Left ventricle myocardium inferior (tissue), 1 donor: ENCODE results near the gene TMA7. TPM values are rescaled to one million over a fixed set of nuclear protein-coding genes. Genes with fewer than 3 reads are reported as not detected.
"Not testable (repeated sequence)": the region's sequence is repeated elsewhere in the genome, so short reads cannot be mapped to it uniquely, and the experiment has no call there.

Experiments used
- DNase-seq: peaks from one replicate; pipeline ENCODE4 v3.0.0-alpha.2; 2020
- H3K27ac ChIP-seq: fragments of 200-600 bp; replicated peaks from 2 replicates; pipeline ENCODE4 v1.8.0; 2021
- H3K27me3 ChIP-seq: fragments of 200-600 bp; 2 replicates; pipeline ENCODE4 v1.8.0; 2021; ENCODE audit warnings: low read depth
- H3K36me3 ChIP-seq: fragments of 200-600 bp; 2 replicates; pipeline ENCODE4 v1.8.0; 2021
- H3K4me1 ChIP-seq: fragments of 200-600 bp; 2 replicates; pipeline ENCODE4 v1.8.0; 2021
- H3K4me3 ChIP-seq: fragments of 200-600 bp; 2 replicates; pipeline ENCODE4 v1.8.0; 2021; ENCODE audit warnings: mild to moderate bottlenecking, moderate library complexity
- H3K9me3 ChIP-seq: fragments of 200-600 bp; replicated peaks from 2 replicates; pipeline ENCODE4 v1.8.0; 2021
- CTCF ChIP-seq: fragments of 200-600 bp; IDR thresholded peaks from 2 replicates; pipeline ENCODE4 v1.8.0; 2021; ENCODE audit warnings: antibody characterized with exemption, mild to moderate bottlenecking, borderline replicate concordance
- intact Hi-C: fragments of 100-400 bp; cut with micrococcal nuclease; formaldehyde crosslinking; loops from one replicate; pipeline ENCODE4 v1.11.0; 2022
- total RNA-seq: library from RNA; stranded (reverse); fragmentation: NEBNext Ultra II Directional; extraction: Animal tissue kit (Norgen Biotek cat#: 25700); gene quantifications from one replicate; pipeline ENCODE4 v1.2.1, GENCODE V29; 2021
- donor health status: DM: no; HTN: yes; CAD: no; lungs with severe emphysema.

TMA7 gene
- total RNA-seq, 1 donor from 2014 or later, result 258 TPM

DNA sequence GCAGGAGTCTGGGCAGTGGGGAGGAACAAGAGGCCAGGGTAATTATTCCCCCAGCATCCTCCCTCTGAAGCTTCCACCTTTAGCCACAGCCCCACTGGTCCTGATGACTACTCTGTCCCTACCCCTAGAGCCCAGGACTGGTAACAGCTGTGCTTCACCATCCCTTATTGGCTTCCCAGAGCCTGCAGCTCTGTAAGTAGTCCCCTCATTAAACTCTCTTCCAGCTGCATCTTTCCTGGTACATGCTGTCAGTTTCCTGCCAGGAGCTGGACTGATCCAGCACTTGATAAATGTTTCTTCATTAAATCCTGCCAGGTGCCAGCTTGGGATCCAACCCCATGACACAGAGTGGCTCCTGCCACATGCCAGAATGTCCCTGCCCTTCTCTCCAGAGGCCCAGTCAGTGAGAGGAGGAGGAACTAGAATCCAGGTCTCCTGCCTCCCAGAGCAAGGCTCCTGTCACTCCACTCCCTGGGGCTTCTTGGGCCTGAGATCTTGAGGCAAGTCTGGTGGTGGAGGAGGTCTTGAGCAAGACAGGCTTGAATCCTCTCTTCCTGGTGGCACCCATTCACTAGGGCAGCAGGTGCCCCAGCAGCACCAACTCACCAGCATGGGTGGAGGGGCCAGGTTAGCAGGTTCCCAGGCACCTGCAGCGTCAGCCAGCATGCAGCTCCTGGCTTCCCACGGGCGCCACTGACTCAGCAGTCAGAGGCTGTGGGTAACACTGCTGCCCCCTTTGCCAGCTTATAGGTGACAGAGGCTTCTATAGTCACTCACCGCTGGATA lies 40.5 kb upstream of the TMA7 start:
- Histone ChIP-seq H3K9me3 (no peaks in the 10 kb centered on the region), H3K4me3 (no peak overlapping the region), H3K36me3 (peaks cover 12% of the 10 kb centered on the region), H3K27me3 (no peaks in the 10 kb centered on the region), H3K27ac (no peak overlapping the region), H3K4me1 (peaks cover 13% of the 10 kb centered on the region)
- no peak for TF ChIP-seq CTCF
- intact Hi-C loops, result loop anchor here (5.0 kb wide), 1 partner anchor 38 kb away; no protein-coding TSS in a partner anchor
- no peak for DNase-seq

- no peak overlapping the region for H3K27ac ChIP-seq
- no peak for DNase-seq
- peak; percentile 87 for TF ChIP-seq CTCF
- H3K36me3 ChIP-seq, result peaks cover 24% of the 10 kb centered on the region
- H3K4me3 ChIP-seq, result no peak overlapping the region
- intact Hi-C loops, result loop anchor here (5.0 kb wide), 1 partner anchor 36 kb away; no protein-coding TSS in a partner anchor
- peaks cover 13% of the 10 kb centered on the region for H3K4me1 ChIP-seq
- no peaks in the 10 kb centered on the region for H3K27me3 ChIP-seq
- H3K9me3 ChIP-seq, result no peaks in the 10 kb centered on the region
Observed at GRCh38 chr3:48400824-48401433, 39.1 kb upstream of the TMA7 start.

DNA sequence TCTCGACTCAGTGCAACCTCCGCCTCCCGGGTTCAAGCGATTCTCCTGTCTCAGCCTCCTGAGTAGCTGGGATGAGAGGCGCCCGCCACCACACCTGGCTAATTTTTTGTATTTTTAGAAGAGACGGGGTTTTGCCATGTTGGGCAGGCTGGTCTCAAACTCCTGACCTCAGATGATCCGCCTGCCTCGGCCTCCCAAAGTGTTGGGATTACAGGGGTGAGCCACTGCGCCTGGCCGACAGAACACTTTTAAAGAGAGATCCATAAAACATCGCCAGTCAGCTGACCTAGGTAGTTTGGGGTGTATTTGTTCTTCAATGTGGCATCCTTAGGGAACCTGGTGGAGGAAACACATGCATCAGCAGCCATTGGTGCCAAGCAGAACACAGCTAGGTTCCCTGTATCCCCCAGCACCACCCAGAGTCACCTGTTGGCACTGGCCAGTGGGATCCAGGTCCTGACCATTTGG lies 38.6 kb upstream of the TMA7 start:
- H3K4me3 ChIP-seq, H3K27me3 ChIP-seq, H3K9me3 ChIP-seq, DNase-seq: not testable (repeated sequence)
- intact Hi-C loops, result loop anchor here (5.0 kb wide), 1 partner anchor 36 kb away; no protein-coding TSS in a partner anchor
- peak overlapping the region; percentile 61 for H3K27ac ChIP-seq
- peaks cover 29% of the 10 kb centered on the region for H3K36me3 ChIP-seq
- H3K4me1 ChIP-seq, result peaks cover 13% of the 10 kb centered on the region

GRCh38 chr3:48402281-48402732 lies 37.8 kb upstream of the TMA7 start:
- Histone ChIP-seq H3K4me3 (no peak overlapping the region), H3K4me1 (peaks cover 13% of the 10 kb centered on the region), H3K9me3 (no peaks in the 10 kb centered on the region), H3K27me3 (no peaks in the 10 kb centered on the region), H3K36me3 (peaks cover 37% of the 10 kb centered on the region), H3K27ac (peak overlapping the region; percentile 61)
- intact Hi-C loops, result loop anchor here (5.0 kb wide), 1 partner anchor 35 kb away; no protein-coding TSS in a partner anchor
- DNase-seq, result peak; percentile 64
- no peak for TF ChIP-seq CTCF

DNA sequence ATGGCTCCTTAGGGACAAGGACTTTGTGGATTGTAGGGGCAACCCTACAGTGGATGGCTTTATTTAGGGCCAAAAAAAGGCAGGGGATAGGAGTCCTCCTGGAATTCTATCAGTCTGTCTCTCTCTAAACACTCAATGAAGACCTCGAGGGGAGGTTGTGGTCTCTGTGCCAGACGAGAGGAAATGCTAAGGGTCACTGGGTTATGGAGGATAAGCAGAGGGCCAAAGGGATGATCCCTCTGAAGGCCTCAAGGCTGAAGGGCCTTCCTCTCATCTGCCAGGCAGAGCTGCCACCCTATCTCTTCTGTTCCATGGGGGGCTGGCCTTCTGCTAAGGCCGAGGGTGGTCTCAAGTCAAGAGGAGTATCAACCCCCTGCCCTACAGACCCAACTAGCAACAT lies 37.1 kb upstream of the TMA7 start:
- Histone ChIP-seq H3K36me3 (peaks cover 42% of the 10 kb centered on the region), H3K4me3 (no peak overlapping the region), H3K27me3 (no peaks in the 10 kb centered on the region), H3K4me1 (peaks cover 13% of the 10 kb centered on the region), H3K27ac (peak overlapping the region; percentile 61), H3K9me3 (no peaks in the 10 kb centered on the region)
- DNase-seq, result no peak
- intact Hi-C loops, result loop anchor here (5.0 kb wide), 1 partner anchor 34 kb away; no protein-coding TSS in a partner anchor
- TF ChIP-seq CTCF, result no peak
